SW480 (cell line): ENCODE data around the gene ATP9A.

ENCODE experiments used
- DNase-seq: peaks from one replicate; pipeline ENCODE4 v3.0.0-alpha.2; 2016; ENCODE audit warnings: low spot score

ATP9A gene

DNA sequence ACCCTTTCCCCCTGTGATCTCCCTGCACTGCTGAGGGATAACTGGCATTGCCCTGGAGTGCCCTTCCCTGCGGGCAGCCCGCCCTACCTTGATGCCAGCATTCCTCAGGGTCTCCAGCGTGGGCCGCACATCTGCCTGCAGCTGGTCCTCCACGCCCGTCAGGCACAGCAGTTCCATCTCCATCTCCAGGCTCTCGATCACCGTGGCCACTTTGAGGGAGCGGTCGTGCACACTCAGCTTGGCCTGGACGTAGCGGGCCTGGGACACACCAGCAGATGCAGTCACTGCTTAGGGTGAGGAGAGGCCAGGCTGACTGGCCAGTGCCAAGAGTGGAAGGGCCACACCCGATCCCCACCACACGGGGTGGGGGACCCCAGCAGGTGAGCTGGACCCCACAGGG lies 143.1 kb downstream of the ATP9A start:
- no peak for DNase-seq

DNA sequence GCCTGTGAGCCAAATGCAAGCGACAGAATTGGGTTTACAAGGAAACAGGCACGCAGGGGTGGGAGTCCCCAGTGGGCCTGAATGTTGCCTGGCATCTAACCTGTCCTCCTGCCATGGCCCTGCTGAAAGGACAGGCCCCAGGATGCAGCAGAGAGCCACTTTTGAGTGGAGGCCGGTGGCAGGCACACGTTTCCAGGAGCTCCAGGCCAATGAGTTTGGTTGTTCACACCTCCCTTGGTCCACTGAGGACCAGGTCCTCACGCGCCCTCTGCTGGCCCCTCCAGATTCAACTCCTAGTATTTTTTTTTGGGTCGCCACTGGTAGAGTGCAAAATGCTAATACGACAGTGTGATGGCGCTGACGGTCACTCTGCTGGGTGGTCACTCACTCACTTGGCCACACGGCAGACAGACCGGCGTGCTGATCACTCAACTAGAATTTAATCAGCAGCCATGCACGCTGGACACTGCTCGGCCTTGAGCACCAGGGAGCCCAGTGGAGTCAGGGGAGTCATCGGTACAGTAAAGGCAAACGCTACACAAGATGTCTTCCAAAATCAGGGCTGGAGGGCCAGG lies 143.9 kb downstream of the ATP9A start:
- DNase-seq: peak; percentile 62

DNA sequence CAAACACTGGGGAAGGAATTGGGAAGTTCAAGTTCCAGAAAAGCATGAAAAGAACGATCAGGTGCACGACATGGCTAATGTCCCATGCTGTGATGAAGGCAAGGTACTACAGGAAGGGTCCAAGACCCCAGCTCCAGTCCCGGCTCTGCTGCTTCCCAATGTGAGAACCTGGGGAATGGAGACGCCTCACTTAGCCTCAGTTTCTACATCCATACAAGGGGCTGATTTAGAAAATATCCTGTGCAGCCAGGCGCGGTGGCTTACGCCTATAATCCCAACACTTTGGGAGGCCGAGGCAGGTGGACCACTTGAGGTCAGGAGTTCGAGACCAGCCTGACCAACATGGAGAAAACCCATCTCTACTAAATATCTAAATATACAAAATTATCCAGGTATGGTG lies 144.9 kb downstream of the ATP9A start:
- DNase-seq: no peak

DNA sequence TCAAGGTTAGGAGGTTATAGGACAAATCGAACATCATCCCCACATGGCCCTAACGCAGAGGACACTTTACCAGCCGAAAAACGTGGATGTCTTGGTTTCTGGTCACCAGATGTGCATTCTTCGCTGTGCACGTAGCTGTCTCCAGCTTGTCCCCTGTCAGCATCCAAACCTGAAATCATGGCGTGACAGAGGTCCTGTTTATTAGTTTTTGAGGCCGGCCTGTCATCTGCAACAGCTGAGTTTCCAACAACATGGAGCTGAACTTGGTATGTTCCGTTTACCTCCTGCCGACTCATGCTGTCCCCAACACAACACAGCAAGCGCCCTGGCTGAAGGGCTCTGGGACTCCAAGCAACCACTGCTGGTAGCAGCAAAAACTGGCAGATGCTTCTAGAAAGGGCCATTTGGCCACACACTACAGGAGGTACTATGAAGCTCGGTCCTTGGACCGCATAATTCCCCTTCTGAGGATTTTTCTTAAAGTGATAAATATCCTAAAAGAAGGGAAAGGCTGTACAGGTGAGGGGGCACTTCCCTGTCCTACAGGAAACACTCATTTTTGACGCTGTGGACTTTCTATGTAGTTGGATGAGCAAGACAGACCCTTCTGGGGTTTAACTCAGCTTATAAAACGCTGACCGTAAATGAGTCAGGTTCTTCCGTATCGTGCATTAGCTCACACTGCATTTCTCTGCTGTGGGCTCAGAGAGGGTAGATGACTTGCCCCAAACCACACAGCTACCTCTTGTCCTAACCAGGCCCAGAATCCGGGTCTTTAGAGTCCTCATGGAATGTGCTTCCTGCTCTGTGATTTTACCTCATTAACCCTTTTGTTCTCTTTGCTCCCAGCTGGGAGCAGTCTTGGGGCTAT lies 146.0 kb downstream of the ATP9A start:
- no peak for DNase-seq

DNA sequence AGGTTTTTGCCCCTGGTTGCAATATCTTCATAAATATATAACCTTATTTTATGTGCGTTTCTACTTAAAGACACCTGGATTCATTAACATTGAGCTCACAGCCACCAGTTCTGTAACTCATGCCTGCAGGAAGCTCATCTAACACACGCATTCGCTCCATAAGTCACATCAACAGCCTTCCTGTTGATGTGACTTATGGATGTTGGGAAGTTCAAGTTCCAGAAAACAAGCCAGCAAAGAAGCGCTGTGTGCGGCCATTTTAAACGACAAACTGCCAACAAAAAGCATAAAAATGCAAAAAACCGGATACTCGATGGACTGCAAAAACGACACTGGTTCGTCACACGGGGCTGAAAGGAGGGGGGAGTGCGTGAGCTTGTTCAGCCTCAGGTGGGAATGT lies 147.8 kb downstream of the ATP9A start:
- DNase-seq: no peak

DNA sequence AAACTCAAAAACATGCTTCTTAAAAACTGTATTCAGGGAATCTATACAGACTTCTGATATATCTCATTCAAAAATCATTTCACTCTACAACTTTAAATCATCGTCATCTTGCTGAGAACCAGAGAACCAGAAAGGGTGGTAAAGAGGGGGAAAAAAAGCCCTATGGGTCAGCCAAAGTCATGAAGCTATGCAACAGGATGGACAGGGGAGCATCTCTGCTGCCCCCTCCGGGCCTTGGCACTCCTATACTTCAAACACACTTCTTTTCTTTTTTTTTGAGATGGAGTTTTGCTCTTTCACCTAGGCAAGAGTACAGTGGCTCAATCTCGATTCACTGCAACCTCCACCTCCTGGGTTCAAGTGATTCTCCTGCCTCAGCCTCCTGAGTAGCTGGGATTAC lies 152.1 kb downstream of the ATP9A start:
- DNase-seq: no peak

DNA sequence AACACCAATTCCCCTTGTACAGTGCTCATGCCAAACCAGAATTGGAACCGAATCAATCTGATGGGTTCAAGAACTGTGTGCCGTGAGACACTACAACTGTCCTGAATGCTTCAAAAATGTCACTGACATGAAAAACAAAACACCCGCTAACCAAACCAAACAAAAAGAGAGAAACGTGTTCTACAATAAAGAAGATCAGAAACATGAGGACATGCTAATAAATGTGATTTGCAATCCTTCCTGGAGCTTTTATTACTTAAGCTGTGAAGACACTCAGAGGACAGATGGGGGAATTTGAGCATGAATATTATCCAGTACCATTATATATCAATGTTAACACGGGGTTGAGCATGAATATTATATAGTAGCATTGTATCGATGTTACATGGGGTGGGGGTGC lies 153.5 kb downstream of the ATP9A start:
- no peak for DNase-seq

DNA sequence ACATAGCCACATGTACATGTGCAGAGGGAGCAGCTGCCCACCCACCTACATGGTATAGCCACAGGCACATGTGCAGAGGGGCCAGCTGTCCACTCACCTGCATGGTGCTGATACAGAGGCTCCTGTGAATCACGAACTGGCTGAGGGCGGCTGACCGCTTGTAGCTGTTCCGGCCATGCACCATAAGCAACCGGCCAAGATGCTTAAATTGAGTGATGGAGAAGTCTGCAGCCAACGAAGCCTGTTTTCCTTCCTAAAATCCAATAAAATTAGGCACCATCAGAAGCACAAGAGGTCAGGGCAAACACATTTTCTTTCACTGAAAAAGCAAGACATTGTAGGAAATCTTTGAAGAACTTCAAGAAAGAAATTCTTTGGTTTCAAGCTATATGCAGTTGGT lies 154.6 kb downstream of the ATP9A start:
- DNase-seq: no peak

DNA sequence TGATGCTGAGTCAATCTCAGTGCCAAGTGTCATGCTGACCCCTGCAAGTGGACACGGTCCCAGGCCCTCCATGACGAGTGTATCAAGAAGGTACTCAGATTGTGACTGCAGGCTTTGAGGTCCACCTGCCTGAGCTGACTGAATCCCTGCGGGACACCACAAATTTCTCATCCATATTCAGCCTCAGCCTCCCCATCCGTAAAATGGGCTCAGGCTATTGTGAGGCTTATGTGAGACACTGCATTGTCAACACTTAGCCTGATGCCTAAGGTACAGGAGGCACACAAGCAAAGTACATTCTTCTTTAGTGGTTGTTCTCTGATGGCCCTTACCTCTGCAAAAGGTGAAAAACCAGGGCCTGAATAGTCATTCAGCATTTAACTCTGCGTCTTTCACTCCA lies 155.3 kb downstream of the ATP9A start:
- DNase-seq: no peak

DNA sequence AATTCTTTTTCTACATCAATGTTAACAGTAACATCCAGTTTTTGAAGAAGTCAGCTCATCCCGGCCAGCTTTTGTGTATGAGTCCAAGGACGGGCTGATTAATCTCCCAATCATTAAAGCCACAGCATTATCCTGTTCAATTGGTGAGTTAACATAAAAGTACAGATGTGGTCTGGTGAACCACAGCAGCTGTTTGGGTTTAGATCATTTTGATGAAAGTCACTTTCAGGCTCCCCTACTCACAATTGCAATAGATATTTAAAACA lies 156.6 kb downstream of the ATP9A start:
- DNase-seq: no peak

DNA sequence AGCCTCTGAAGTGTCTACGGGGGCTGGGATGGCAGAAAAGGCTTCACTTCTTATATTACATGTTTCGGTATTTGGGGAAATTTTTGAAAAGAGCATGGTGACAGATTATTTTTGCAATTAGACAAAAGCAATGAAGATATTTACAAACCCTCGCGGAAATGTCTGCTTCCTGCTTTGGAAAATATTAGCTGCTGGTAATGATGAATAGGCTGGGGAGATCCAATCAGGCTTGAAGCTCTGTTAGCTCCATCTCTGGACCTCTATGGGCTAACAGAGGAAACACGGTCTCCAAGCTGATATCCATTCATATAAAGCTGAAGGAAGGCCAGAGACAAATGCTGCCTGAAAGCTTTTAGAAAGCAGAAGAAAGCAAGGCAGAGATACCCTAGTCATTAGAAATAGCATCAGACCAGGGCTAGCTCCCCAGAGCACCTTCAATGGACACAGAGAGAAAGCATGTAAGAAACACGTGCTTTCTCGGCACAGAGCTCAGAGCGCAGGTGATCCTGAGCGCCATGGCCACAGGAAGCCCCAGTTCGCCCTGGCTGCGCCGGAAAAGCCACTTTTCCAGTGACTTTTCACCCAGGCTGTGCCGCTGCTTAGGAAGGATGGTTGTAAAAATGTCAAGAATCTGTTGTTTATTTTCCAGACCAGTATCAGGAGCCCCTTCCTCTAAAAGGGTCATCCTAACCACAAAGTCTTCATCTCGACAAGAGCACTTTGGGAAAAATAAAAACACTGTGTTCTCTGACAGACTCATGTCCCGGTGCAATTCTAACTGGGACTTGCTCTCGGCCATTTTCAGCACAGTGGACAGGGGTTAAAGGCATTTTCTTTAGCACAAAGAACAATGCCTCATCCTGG lies 157.2 kb downstream of the ATP9A start:
- no peak for DNase-seq

DNA sequence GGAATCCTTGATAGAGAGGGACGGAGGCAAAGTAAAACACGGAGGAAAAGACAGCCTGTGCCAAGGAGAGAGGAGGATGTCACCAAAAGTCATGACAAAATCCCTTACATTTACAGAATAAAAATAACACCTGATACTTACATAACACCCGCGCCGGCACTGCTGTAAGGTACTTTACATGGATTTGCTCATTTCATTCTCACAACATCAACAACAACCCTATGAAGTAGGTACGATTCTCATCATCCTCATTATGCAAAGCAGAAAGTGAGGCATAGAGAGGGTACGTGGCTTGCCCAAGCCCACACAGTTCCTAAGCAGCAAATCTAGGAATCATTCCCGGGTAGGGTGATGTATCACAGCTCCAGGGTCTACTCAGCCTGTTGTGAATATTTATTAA lies 158.1 kb downstream of the ATP9A start:
- DNase-seq: no peak

DNA sequence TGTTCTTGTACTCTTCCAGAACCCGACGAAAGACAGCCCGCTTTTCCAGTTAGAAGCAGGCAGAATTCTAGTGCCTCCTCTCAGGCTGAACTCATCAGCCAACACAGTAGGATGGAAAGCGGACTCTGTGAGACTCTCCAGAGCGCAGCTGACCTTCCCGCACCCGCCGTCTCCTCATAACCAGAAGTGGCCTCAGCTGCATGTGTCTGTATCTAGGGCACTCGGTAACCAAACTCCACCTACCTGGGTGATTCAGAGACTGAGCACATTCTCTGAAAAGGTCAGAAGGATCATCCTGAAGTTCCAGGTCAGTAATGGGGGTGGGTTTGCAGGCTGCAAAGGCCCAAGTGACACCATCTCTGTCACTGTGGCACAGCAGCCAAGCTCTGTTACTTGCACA lies 158.9 kb downstream of the ATP9A start:
- DNase-seq: no peak

DNA sequence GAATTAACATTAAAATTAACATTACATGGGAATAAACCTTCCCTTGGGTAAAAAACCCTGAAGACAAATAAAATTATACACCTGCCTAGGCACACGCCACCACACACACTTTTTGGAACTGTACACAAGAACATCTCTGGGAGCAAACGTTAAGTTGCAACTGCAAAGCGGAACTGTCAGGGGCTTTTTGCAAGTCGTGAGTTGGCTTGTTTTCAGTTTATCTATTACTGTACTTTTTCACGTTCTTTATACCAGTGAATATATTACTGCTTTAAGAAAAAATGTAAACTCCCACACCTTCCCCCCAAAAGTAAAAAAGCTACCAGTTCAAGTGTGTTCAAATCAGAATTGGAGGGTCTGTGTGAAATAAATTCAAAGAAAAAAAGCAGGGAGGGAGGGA lies 160.1 kb downstream of the ATP9A start:
- no peak for DNase-seq

DNA sequence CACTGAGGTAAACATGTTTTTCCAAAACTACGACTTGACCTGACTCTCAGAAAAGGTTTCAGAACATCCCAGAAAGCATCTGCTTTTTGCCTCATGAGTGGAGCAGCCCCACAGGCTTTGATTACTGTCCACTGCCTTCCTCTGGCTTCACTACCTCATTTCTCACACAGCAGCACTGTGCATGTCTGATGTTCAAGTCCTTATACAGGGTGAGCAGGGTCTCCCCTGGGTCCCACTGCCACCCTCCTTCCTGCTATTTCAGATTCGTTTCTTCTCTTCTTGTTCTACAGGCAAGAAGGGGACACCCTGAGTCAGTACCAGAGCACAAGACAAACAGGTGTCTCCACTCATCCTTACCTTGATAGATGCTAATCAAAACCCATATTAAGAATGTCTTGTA lies 161.0 kb downstream of the ATP9A start:
- DNase-seq: no peak

DNA sequence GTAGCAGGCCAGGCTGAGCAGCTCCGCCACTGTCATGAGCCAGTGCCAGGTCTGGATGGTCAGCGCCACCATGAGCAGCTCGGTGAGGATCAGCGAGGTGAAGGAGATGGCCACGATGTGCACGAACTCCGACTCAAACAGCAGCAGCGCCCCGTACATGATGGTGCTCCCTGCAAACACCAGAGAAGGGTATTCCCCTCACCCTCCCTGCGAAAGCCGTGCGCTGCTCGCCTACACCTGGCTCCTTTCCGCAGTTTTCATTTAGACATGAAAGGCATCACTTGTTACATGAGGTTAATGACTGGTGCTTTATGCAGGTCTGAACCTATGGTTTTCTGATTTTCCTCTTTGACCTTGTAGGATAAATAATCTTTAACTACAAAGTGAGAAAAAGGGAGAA lies 163.3 kb downstream of the ATP9A start:
- DNase-seq: no peak

DNA sequence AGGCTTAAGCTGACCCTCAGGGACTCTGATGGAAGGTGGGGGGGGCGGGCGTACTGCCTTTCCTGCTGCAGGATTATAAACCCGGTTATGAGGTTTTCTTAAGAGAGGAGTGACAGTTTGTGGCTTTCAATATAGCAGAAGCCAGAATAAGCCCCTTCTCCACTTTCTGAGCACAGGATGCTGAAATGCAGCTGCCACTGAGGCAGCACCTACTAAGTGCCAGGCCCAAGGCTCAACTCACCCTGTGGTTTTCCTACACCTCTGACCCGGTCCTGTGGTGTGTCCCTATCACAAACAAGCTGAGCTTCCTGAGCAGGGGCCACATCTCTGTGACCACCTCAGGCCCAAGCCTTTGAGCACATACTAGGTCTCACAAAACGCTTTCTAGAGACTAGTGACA lies 166.1 kb downstream of the ATP9A start:
- DNase-seq: no peak

DNA sequence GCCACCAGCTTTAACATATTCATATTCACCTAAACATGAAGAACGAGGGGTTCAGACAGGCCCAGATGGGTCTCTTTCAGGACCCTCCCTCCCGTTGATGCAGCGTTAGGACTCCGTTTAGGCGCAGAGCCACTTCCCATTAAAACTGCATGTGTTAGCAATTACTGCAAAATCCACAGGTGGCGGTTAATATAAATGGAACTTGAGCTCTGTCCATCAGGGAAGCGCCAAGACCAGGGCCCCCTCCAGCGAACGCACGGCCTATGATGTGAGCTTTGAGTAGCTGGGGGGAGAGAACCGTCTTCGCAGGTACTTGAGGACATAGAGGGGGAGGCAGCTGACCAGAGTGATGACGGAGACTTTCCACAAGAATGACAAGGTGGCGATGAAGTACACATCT lies 167.2 kb downstream of the ATP9A start:
- no peak for DNase-seq

DNA sequence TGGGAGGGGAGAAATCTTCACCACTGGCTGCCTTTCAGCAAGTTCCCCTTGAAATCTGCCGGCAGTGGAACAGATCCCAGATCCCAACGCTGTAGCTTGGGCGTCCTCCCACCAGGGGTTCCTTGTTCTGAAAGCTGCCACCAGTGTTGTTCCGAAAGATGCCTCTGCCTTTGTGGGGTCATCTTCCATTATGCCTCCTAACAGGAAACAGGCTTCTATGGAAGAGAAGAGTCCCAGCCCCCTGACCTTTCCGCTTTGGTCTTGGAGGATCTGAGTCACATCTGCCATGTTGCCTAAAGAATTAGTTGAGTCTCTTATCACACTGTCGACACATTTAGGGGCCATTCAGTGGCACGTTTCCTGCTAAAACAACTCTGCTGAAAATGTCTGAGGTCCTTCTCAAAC lies 168.2 kb downstream of the ATP9A start:
- DNase-seq: no peak

DNA sequence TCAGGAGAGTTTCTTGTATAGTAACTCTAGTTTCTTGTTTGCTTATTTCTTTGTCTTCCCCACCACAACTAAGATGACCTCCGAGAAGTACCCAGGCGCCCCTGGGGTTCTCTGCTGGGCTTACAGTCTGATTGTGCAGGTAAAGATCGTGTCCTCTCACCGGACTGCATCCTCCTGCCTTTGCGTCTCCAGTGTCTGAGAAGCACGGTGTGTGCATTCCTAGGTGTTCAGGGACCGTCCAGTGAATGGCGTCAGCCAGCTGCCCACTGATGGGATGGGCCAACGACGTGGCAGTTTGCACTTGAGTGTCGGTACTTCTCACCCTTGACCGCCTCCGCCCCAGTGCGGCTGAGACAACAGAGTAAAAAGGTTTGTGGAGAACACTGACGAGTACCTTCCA lies 169.6 kb downstream of the ATP9A start:
- no peak for DNase-seq

DNA sequence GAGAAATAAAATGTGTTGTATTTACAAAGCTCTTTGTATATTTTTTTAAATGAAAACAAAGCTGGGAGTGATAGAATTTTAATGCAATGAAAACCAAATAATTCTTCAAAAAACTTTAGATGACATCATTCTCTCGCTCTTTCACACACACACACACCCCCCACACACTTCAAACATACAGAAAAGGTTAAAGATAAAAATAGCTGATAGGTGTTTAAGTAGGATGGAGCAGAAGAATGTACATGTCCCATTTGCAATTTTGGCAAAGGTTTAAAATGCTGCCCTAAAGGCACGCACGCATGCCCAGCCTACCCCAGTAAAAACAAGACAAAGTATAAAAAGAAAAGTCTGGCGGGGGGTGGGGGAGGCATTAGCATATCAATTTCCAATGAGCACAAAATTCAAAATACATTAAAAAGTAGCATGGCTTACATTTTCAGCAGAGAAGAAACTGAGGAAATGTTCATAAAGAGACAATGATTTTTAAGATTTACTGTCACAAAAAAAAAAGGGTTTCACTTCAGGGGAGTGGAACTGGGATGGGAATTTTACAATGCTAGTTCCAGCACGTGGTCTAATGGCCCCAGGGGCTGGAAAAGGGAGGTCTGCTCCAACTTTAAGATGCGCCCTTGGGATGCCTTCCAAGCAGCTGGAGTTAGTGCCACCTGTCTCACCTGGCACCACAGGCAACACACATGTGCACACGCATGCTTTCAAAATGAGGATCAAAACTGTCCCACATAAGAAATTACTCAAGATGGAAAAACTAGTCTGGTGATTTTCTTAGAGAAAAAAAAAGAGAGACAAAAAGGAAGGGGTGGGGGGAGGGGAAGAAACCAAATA lies 170.6 kb downstream of the ATP9A start:
- no peak for DNase-seq

DNA sequence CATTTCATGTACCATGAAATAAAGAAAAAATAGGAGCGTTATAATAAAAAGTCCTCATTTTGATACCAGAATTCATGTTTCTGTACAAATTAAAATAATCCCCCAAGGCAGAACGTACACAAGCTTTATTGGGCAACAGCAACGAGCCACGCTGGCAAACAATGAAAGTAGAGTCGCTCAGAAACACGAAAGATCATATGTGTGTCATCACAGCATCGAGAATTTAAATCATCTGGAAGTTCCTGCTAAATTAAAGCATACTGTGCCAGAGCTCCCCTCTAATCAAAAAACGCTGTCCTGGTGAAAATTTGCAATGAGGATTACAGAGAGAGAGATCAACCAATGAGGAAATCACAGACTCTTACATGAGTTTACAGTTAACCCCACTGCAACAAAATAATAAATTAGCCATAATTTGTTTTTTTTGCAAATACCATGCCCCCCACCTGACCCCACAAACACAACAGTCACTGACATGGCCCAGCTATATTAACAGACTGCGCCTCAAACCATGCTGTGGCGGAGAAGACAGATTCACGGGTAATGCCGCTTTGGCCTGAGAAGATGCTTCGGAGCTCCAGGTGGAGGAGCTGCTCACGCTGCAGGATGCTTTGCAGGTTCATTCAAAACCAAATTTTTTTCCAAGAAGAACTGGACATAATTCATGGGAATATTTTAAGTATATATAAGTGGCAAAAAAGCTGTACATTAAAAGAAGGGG lies 171.4 kb downstream of the ATP9A start:
- no peak for DNase-seq
